ENCODE results near the gene SPIC. TPM values are rescaled to one million over a fixed set of nuclear protein-coding genes. Genes with fewer than 3 reads are reported as not detected.
A peak's percentile ranks its signal among the peaks of the same experiment; 100 is the strongest.

SPIC gene
- total RNA-seq, 6 donors from 2014 or later: 0.20 TPM; not detected in 5

- Histone ChIP-seq H3K27me3 (no peaks in the 10 kb centered on the region), H3K4me1 (peaks cover 0 to 3% (median 0%) of the 10 kb centered on the region in 4 donors), H3K27ac (no peak overlapping the region), H3K36me3 (no peaks in the 10 kb centered on the region), H3K9me3 (no peaks in the 10 kb centered on the region), H3K4me3 (no peak overlapping the region)
- no peak for TF ChIP-seq EP300 (IDR thresholded peaks at IDR 0.05)
- TF ChIP-seq CTCF (IDR thresholded peaks at IDR 0.05): no peak
- TF ChIP-seq POLR2AphosphoS5 (IDR thresholded peaks at IDR 0.05): no peak
- TF ChIP-seq POLR2A (IDR thresholded peaks at IDR 0.05): no peak
- no peak for DNase-seq
- no peak for ATAC-seq (ENCODE audit: low FRiP score in 2 of 2)
- WGBS, 2 donors: 54 to 57% methylated on average over 2 of the region's 2 CpGs
These were observed 13.3 kb downstream of the SPIC start for GRCh38 chr12:101488469-101488868.

- 11 to 18% methylated on average over 3 of the region's 3 CpGs for WGBS, 2 donors
- H3K36me3 ChIP-seq: no peaks in the 10 kb centered on the region
- no peak overlapping the region for H3K27ac ChIP-seq
- no peak overlapping the region for H3K4me3 ChIP-seq
- peak in 1 of 2 donors; percentile 53 for DNase-seq
- no peaks in the 10 kb centered on the region for H3K27me3 ChIP-seq
- no peak for TF ChIP-seq POLR2AphosphoS5 (IDR thresholded peaks at IDR 0.05)
- peak; percentile 12 to 58 (median 45) for TF ChIP-seq CTCF (IDR thresholded peaks at IDR 0.05)
- no peaks in the 10 kb centered on the region for H3K9me3 ChIP-seq
- peak in 1 of 2 donors; percentile 47 for ATAC-seq (ENCODE audit: low FRiP score in 2 of 2)
- H3K4me1 ChIP-seq: peaks cover 0 to 3% (median 0%) of the 10 kb centered on the region in 4 donors
These were observed 15.3 kb downstream of the SPIC start for GRCh38 chr12:101490286-101490920.

- Histone ChIP-seq H3K36me3 (no peaks in the 10 kb centered on the region), H3K4me1 (no peaks in the 10 kb centered on the region), H3K9me3 (no peaks in the 10 kb centered on the region), H3K27me3 (no peaks in the 10 kb centered on the region), H3K4me3 (no peak overlapping the region), H3K27ac (no peak overlapping the region)
- 88 to 90% methylated on average over 1 of the region's 1 CpG for WGBS, 2 donors
- peak in 1 of 2 donors; percentile 40 for ATAC-seq (ENCODE audit: low FRiP score in 2 of 2)
- TF ChIP-seq CTCF (IDR thresholded peaks at IDR 0.05) (no peak), POLR2A (IDR thresholded peaks at IDR 0.05) (no peak), POLR2AphosphoS5 (IDR thresholded peaks at IDR 0.05) (no peak), EP300 (IDR thresholded peaks at IDR 0.05) (no peak)
- no peak for DNase-seq
These were observed 16.2 kb downstream of the SPIC start for GRCh38 chr12:101491329-101491728.

GRCh38 chr12:101493556-101493955 lies 18.4 kb downstream of the SPIC start:
- Histone ChIP-seq H3K4me1 (peaks cover 0 to 6% (median 0%) of the 10 kb centered on the region in 4 donors), H3K36me3 (no peaks in the 10 kb centered on the region), H3K27ac (no peak overlapping the region), H3K4me3 (no peak overlapping the region), H3K9me3 (no peaks in the 10 kb centered on the region), H3K27me3 (no peaks in the 10 kb centered on the region)
- no peak for TF ChIP-seq POLR2A (IDR thresholded peaks at IDR 0.05)
- no peak for DNase-seq
- WGBS, 2 donors: 65 to 68% methylated on average over 1 of the region's 1 CpG
- ATAC-seq (ENCODE audit: low FRiP score in 2 of 2): no peak

- Histone ChIP-seq H3K4me3 (no peak overlapping the region), H3K9me3 (no peaks in the 10 kb centered on the region), H3K27me3 (no peaks in the 10 kb centered on the region), H3K27ac (no peak overlapping the region), H3K4me1 (peaks cover 6 to 15% (median 10%) of the 10 kb centered on the region in 4 donors), H3K36me3 (no peaks in the 10 kb centered on the region)
- 47 to 54% methylated on average over 3 of the region's 3 CpGs for WGBS, 2 donors
- DNase-seq (no peak), ATAC-seq (ENCODE audit: low FRiP score in 2 of 2) (no peak)
- TF ChIP-seq CTCF (IDR thresholded peaks at IDR 0.05): no peak
- no peak for TF ChIP-seq EP300 (IDR thresholded peaks at IDR 0.05)
- no peak for TF ChIP-seq POLR2AphosphoS5 (IDR thresholded peaks at IDR 0.05)
- no peak for TF ChIP-seq POLR2A (IDR thresholded peaks at IDR 0.05)
These were observed 23.1 kb downstream of the SPIC start for GRCh38 chr12:101498252-101498651.
